Loucy (cell line): Measurements from ENCODE around the gene EGR4.

Experiments
- EZH2phosphoT487 ChIP-seq: fragments of 200-600 bp; IDR thresholded peaks from 2 replicates; pipeline ENCODE4 v1.6.1; 2018; ENCODE audit warnings: antibody characterized with exemption, mild to moderate bottlenecking, moderate library complexity, borderline replicate concordance
- TF ChIP-seq, protein P1 (sequence below): fragments of 200-600 bp; sonication (generic); conservative IDR thresholded peaks from 2 replicates; pipeline ENCODE4 v1.5.1; 2014; ENCODE audit warnings: mild to moderate bottlenecking, antibody characterized with exemption, low read length

GRCh38 chr2:73258913-73259215 lies 34.5 kb downstream of the EGR4 start:
- TF ChIP-seq, protein P1, sequence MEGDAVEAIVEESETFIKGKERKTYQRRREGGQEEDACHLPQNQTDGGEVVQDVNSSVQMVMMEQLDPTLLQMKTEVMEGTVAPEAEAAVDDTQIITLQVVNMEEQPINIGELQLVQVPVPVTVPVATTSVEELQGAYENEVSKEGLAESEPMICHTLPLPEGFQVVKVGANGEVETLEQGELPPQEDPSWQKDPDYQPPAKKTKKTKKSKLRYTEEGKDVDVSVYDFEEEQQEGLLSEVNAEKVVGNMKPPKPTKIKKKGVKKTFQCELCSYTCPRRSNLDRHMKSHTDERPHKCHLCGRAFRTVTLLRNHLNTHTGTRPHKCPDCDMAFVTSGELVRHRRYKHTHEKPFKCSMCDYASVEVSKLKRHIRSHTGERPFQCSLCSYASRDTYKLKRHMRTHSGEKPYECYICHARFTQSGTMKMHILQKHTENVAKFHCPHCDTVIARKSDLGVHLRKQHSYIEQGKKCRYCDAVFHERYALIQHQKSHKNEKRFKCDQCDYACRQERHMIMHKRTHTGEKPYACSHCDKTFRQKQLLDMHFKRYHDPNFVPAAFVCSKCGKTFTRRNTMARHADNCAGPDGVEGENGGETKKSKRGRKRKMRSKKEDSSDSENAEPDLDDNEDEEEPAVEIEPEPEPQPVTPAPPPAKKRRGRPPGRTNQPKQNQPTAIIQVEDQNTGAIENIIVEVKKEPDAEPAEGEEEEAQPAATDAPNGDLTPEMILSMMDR: no peak
- no peak for TF ChIP-seq EZH2phosphoT487
